H1 (cell line): Measurements from ENCODE around the gene TBC1D3B. TPM values are rescaled to one million over a fixed set of nuclear protein-coding genes. Genes with fewer than 3 reads are reported as not detected.

Source experiments
- CTCF ChIA-PET: fragments of 300-600 bp; sonication (Branson Sonifier 250); formaldehyde crosslinking; loops from one replicate; lab custom pipeline; 2021; ENCODE audit not compliant: partially characterized antibody; lab: Charles Lee
- POLR2A ChIA-PET: fragments of 300-600 bp; sonication (Branson Sonifier 250); formaldehyde crosslinking; loops from one replicate; lab custom pipeline; 2021; ENCODE audit warnings: inconsistent platforms; ENCODE audit not compliant: partially characterized antibody; lab: Charles Lee
- DNase-seq, 2 experiments: peaks; one replicate each; pipeline versions ENCODE4 v3.0.0 to v3.0.0-alpha.2; 2010 to 2022; ENCODE audit warnings: low spot score in 2 of 2, low read depth in 1 of 2, mixed read lengths in 1 of 2
- FAIRE-seq: peaks from 2 replicates; lab custom pipeline; 2011; peaks lifted over from hg19 to GRCh38; lab: Jason Lieb, UNC
- H2AFZ ChIP-seq: 2 replicates; pipeline ENCODE4 v1.8.1; 2012; ENCODE audit warnings: low read length, inconsistent platforms
- H2AK5ac ChIP-seq: 2 replicates; pipeline ENCODE4 v1.6.1; 2013; ENCODE audit warnings: low read depth, low read length
- H2BK120ac ChIP-seq: replicated peaks from 2 replicates; pipeline ENCODE3; 2013; ENCODE audit warnings: low read depth, low read length, inconsistent platforms
- H2BK12ac ChIP-seq: 2 replicates; pipeline ENCODE4 v1.6.1; 2013; ENCODE audit warnings: low read depth, low read length
- H2BK15ac ChIP-seq: 2 replicates; pipeline ENCODE4 v1.6.1; 2013; ENCODE audit warnings: low read length
- H2BK20ac ChIP-seq: 2 replicates; pipeline ENCODE4 v1.6.1; 2013; ENCODE audit warnings: low read length
- H2BK5ac ChIP-seq: 2 replicates; pipeline ENCODE4 v1.6.1; 2013; ENCODE audit warnings: low read depth, low read length
- H3K14ac ChIP-seq: 2 replicates; pipeline ENCODE4 v1.6.1; 2013; ENCODE audit warnings: inconsistent platforms; ENCODE audit not compliant: insufficient read length
- H3K18ac ChIP-seq: 2 replicates; pipeline ENCODE4 v1.6.1; 2013; ENCODE audit warnings: low read length; ENCODE audit errors: extremely low read depth
- H3K23ac ChIP-seq: 2 replicates; pipeline ENCODE4 v1.6.1; 2013; ENCODE audit warnings: inconsistent platforms; ENCODE audit not compliant: insufficient read length
- H3K23me2 ChIP-seq: 2 replicates; pipeline ENCODE4 v1.6.1; 2013; ENCODE audit warnings: low read depth, low read length
- H3K27ac ChIP-seq: 2 replicates; pipeline ENCODE4 v1.6.1; 2011; ENCODE audit warnings: low read depth, low read length, inconsistent platforms
- H3K27me3 ChIP-seq, 4 experiments: replicated peaks in 1 of 4; 1 replicate in 1 of 4; 2 replicates in 3 of 4; pipeline versions ENCODE4 v1.6.1 to v1.8.1; 2011 to 2013; ENCODE audit warnings: low read length in 3 of 4, mild to moderate bottlenecking in 3 of 4, inconsistent platforms in 2 of 4, mixed read lengths in 2 of 4, moderate library complexity in 1 of 4; ENCODE audit not compliant: control insufficient read depth in 3 of 4, insufficient read depth in 3 of 4; ENCODE audit errors: extremely low read depth in 1 of 4
- H3K36me3 ChIP-seq, 4 experiments: 2 replicates each; pipeline versions ENCODE4 v1.6.1 to v1.8.1; 2011 to 2013; ENCODE audit warnings: mild to moderate bottlenecking in 4 of 4, low read length in 3 of 4, moderate library complexity in 2 of 4, control low read depth in 1 of 4, inconsistent platforms in 1 of 4; ENCODE audit not compliant: insufficient read depth in 4 of 4, control insufficient read depth in 2 of 4
- H3K4ac ChIP-seq: replicated peaks from 2 replicates; pipeline ENCODE3; 2013; ENCODE audit warnings: low read length, low read depth, mixed read lengths, inconsistent platforms; ENCODE audit not compliant: insufficient read length
- H3K4me1 ChIP-seq, 4 experiments: replicated peaks in 1 of 4; 1 replicate in 1 of 4; 2 replicates in 3 of 4; pipeline versions ENCODE4 v1.6.1 to v1.8.1; 2011 to 2013; ENCODE audit warnings: low read length in 3 of 4, inconsistent platforms in 2 of 4, mixed read lengths in 1 of 4; ENCODE audit not compliant: insufficient read depth in 4 of 4, control insufficient read depth in 3 of 4
- H3K4me2 ChIP-seq, 2 experiments: 2 replicates each; pipeline versions ENCODE4 v1.6.1 to v1.8.1; 2011 to 2013; ENCODE audit warnings: low read depth in 2 of 2, low read length in 2 of 2, control low read depth in 1 of 2, inconsistent platforms in 1 of 2, mild to moderate bottlenecking in 1 of 2; ENCODE audit not compliant: insufficient read depth in 1 of 2
- H3K4me3 ChIP-seq, 4 experiments: fragments of 200-600, 300-600 bp in 1 of 4; sonication (generic), shearing (Covaris generic), sonication (Bioruptor Twin) in 1 of 4; 2 replicates each; pipeline versions ENCODE4 v1.5.1 to v1.8.1; 2011 to 2016; ENCODE audit warnings: low read length in 4 of 4, low read depth in 3 of 4, control low read depth in 2 of 4, inconsistent platforms in 2 of 4, mild to moderate bottlenecking in 2 of 4, mixed read lengths in 1 of 4, moderate library complexity in 1 of 4; ENCODE audit not compliant: insufficient read depth in 2 of 4; ENCODE audit errors: extremely low read depth in 1 of 4
- H3K56ac ChIP-seq: replicated peaks from 2 replicates; pipeline ENCODE3; 2013; ENCODE audit warnings: low read depth, mild to moderate bottlenecking, mixed read lengths, low read length, inconsistent platforms; ENCODE audit not compliant: insufficient read length
- H3K79me1 ChIP-seq: 2 replicates; pipeline ENCODE4 v1.6.1; 2013; ENCODE audit warnings: low read depth, low read length, control low read depth
- H3K79me2 ChIP-seq, 2 experiments: 2 replicates each; pipeline versions ENCODE4 v1.6.1 to v1.8.1; 2012 to 2013; ENCODE audit warnings: low read length in 2 of 2, mild to moderate bottlenecking in 2 of 2, inconsistent platforms in 1 of 2; ENCODE audit not compliant: insufficient read depth in 2 of 2, control insufficient read depth in 1 of 2
- H3K9ac ChIP-seq, 4 experiments: replicated peaks in 1 of 4; 1 replicate in 1 of 4; 2 replicates in 3 of 4; pipeline versions ENCODE4 v1.6.1 to v1.8.1; 2011 to 2013; ENCODE audit warnings: low read depth in 3 of 4, low read length in 3 of 4, control low read depth in 2 of 4, mild to moderate bottlenecking in 2 of 4, moderate library complexity in 2 of 4, inconsistent platforms in 1 of 4; ENCODE audit errors: extremely low read depth in 1 of 4
- H3K9me3 ChIP-seq, 2 experiments: 2 replicates each; pipeline versions ENCODE4 v1.6.1 to v1.8.1; 2012 to 2013; ENCODE audit warnings: mild to moderate bottlenecking in 2 of 2, moderate library complexity in 2 of 2, control low read depth in 1 of 2, inconsistent platforms in 1 of 2, low read depth in 1 of 2, low read length in 1 of 2, mixed read lengths in 1 of 2; ENCODE audit not compliant: insufficient read depth in 2 of 2
- H4K20me1 ChIP-seq, 2 experiments: replicated peaks in 1 of 2; 2 replicates each; pipeline versions ENCODE3 to v1.8.1; 2011 to 2013; ENCODE audit warnings: inconsistent platforms in 2 of 2, low read length in 2 of 2, mild to moderate bottlenecking in 1 of 2; ENCODE audit not compliant: insufficient read depth in 2 of 2, control insufficient read depth in 1 of 2
- H4K5ac ChIP-seq: 2 replicates; pipeline ENCODE4 v1.6.1; 2013; ENCODE audit warnings: low read length, low read depth, mixed read lengths, inconsistent platforms; ENCODE audit not compliant: insufficient read length
- H4K8ac ChIP-seq: 2 replicates; pipeline ENCODE4 v1.8.0; 2013; ENCODE audit warnings: mild to moderate bottlenecking, moderate library complexity, low read length, inconsistent platforms; ENCODE audit not compliant: insufficient read depth; ENCODE audit errors: extremely low read depth
- H4K91ac ChIP-seq: replicated peaks from 2 replicates; pipeline ENCODE3; 2013; ENCODE audit warnings: low read length, mixed read lengths, inconsistent platforms; ENCODE audit not compliant: insufficient read length
- ASH2L ChIP-seq: fragments of 200-600, 300-600 bp; sonication (generic); IDR thresholded peaks from one replicate; pipeline ENCODE4 v1.7.1; 2017; ENCODE audit warnings: low read length
- ATF2 ChIP-seq: IDR thresholded peaks from 2 replicates; pipeline ENCODE4 v1.6.1; 2012; ENCODE audit warnings: low read length, inconsistent platforms
- BCL11A ChIP-seq, 2 experiments: IDR thresholded peaks; one replicate each; pipeline ENCODE4 v1.6.1; 2011; ENCODE audit warnings: low read depth in 2 of 2, low read length in 2 of 2, mild to moderate bottlenecking in 2 of 2
- CREB1 ChIP-seq: IDR thresholded peaks from 2 replicates; pipeline ENCODE4 v1.6.1; 2012; ENCODE audit warnings: inconsistent platforms
- HDAC6 ChIP-seq: IDR thresholded peaks from one replicate; pipeline ENCODE4 v1.7.1; 2012; ENCODE audit warnings: low read depth, mild to moderate bottlenecking, inconsistent platforms, low read length, moderate library complexity
- JUN ChIP-seq: IDR thresholded peaks from 2 replicates; pipeline ENCODE4 v1.6.1; 2011; ENCODE audit warnings: low read depth, mild to moderate bottlenecking, improper control_type of control experiment, low read length
- NRF1 ChIP-seq: IDR thresholded peaks from 2 replicates; pipeline ENCODE4 v1.6.1; 2011; ENCODE audit warnings: mild to moderate bottlenecking, low read depth, low read length, improper control_type of control experiment
- RBBP5 ChIP-seq: IDR thresholded peaks from 2 replicates; pipeline ENCODE4 v1.7.1; 2012; ENCODE audit warnings: low read depth, mild to moderate bottlenecking, inconsistent platforms, low read length, moderate library complexity, borderline replicate concordance
- SAP30 ChIP-seq: fragments of 300-600 bp; sonication (generic); IDR thresholded peaks from 2 replicates; pipeline ENCODE4 v1.7.1; 2012; ENCODE audit warnings: low read length, moderate library complexity, mild to moderate bottlenecking, inconsistent platforms; ENCODE audit not compliant: insufficient read depth, insufficient replicate concordance
- SIN3A ChIP-seq, 2 experiments: IDR thresholded peaks in 1 of 2; conservative IDR thresholded peaks in 1 of 2; 2 replicates each; pipeline ENCODE4 v1.6.1; 2011 to 2012; ENCODE audit warnings: low read length in 2 of 2, improper control_type of control experiment in 1 of 2, low read depth in 1 of 2, mild to moderate bottlenecking in 1 of 2
- SIX5 ChIP-seq: IDR thresholded peaks from 2 replicates; pipeline ENCODE4 v1.6.1; 2011; ENCODE audit warnings: mild to moderate bottlenecking, low read depth, low read length
- SP1 ChIP-seq: IDR thresholded peaks from 2 replicates; pipeline ENCODE4 v1.6.1; 2011; ENCODE audit warnings: low read depth, low read length
- TBP ChIP-seq: IDR thresholded peaks from 2 replicates; pipeline ENCODE4 v1.6.1; 2011; ENCODE audit warnings: low read depth, low read length, improper control_type of control experiment
- TEAD4 ChIP-seq: IDR thresholded peaks from 2 replicates; pipeline ENCODE4 v1.6.1; 2012; ENCODE audit warnings: low read depth, low read length, inconsistent platforms, mixed read lengths
- WGBS, 2 experiments: shearing (Covaris generic) in 1 of 2; methylation state at CpG; one replicate each; pipeline versions ENCODE4 v1.1.6 to v1.1.7; 2013 to 2015; ENCODE audit warnings: low lambda C conversion rate in 2 of 2, mixed read lengths in 2 of 2, inconsistent platforms in 1 of 2, low coverage in 1 of 2, missing lambda C conversion rate in 1 of 2; ENCODE audit not compliant: insufficient replicate concordance in 2 of 2, insufficient coverage in 1 of 2, insufficient read length in 1 of 2; ENCODE audit errors: extremely low coverage in 1 of 2, missing lambda C conversion rate in 1 of 2; 5-methylcytosine and 5-hydroxymethylcytosine counted together
- polyA plus RNA-seq, 7 experiments: library from polyadenylated mRNA; depleted of rRNA in 3 of 7; stranded (reverse) in 5 of 7; unstranded in 2 of 7; fragments of >200 nt in 5 of 7; fragments of 200-250 nt in 2 of 7; gene quantifications; 1 replicate in 5 of 7; 2 replicates in 1 of 7; 4 replicates in 1 of 7; pipeline versions ENCODE4 v1.2.1 to v1.2.3, GENCODE V29; 2011 to 2013; ENCODE audit warnings: missing spikeins in 2 of 7, mixed read lengths in 2 of 7
- total RNA-seq: library from RNA; stranded (reverse); fragmentation: NEBNext Ultra II Directional; extraction: Animal tissue kit (Norgen Biotek cat#: 25700); gene quantifications from 2 replicates; pipeline ENCODE4 v1.2.1, GENCODE V29; 2021

The TBC1D3B gene
- total and polyA plus RNA-seq, 2 of the 8 experiments (the other 6 are each of a cell fraction or from before 2014, with no cell fraction given): 0.54 to 6.2 TPM

GRCh38 chr17:36196131-36196486 lies 19.7 kb upstream of the TBC1D3B start:
- Histone ChIP-seq H3K79me2 (no peaks in the 10 kb centered on the region), H2AFZ (no peak overlapping the region), H3K4me2 (no peak overlapping the region), H3K56ac (no peak overlapping the region), H3K4ac (no peak overlapping the region), H2BK20ac (no peak overlapping the region), H4K91ac (no peak overlapping the region), H3K23ac (no peak overlapping the region), H3K4me1 (peaks cover 0 to 5% (median 2%) of the 10 kb centered on the region in 4 experiments; a peak in 2 of 7 replicates), H2BK15ac (no peak overlapping the region), H3K23me2 (no peaks in the 10 kb centered on the region), H4K8ac (no peak overlapping the region), H4K20me1 (no peaks in the 10 kb centered on the region), H3K9ac (no peak overlapping the region), H2AK5ac (no peak overlapping the region), H3K27me3 (peaks cover 0 to 3% (median 2%) of the 10 kb centered on the region in 4 experiments; a peak in 4 of 7 replicates), H3K79me1 (no peaks in the 10 kb centered on the region), H3K9me3 (no peaks in the 10 kb centered on the region), H3K18ac (no peak overlapping the region), H2BK120ac (no peak overlapping the region), H2BK5ac (no peak overlapping the region), H3K36me3 (no peaks in the 10 kb centered on the region), H3K4me3 (no peak overlapping the region), H4K5ac (no peak overlapping the region), H3K27ac (no peak overlapping the region), H3K14ac (no peak overlapping the region), H2BK12ac (no peak overlapping the region)
- 90% methylated on average over 3 of the region's 3 CpGs; no CpG with 5 or more reads in 1 of the 2 experiments for WGBS, 2 experiments
- no peak for DNase-seq
- ChIA-PET CTCF (interaction anchor here (1.1 to 1.9 kb wide), 3 partner anchors 9 to 13 kb away, joined by 4 to 13 read pairs (median 8); no protein-coding TSS in a partner anchor), POLR2A (no interaction called here)
- no peak for FAIRE-seq
- TF ChIP-seq TBP (no peak), JUN (no peak), NRF1 (no peak), ATF2 (no peak), SAP30 (no peak), SP1 (no peak), CREB1 (no peak), ASH2L (no peak), SIN3A (conservative IDR thresholded peaks at IDR 0.05 in 1 of 2, IDR thresholded peaks at IDR 0.05 in 1 of 2; ENCODE audit: low read depth in 1 of 2, low read length in 2 of 2) (no peak), BCL11A (IDR thresholded peaks at IDR 0.05; ENCODE audit: low read depth in 2 of 2, low read length in 2 of 2) (no peak), SIX5 (no peak), RBBP5 (no peak), HDAC6 (no peak), TEAD4 (no peak)
